ENCODE data around the gene ARMH2. TPM values are rescaled to one million over a fixed set of nuclear protein-coding genes. Genes with fewer than 3 reads are reported as not detected.

Gene ARMH2
- total and polyA plus RNA-seq, 2 experiments from 2014 or later = not detected

- TF ChIP-seq EZH2phosphoT487 (IDR thresholded peaks at IDR 0.05; ENCODE audit: unreplicated experiment) = no peak
- no peak for TF ChIP-seq NANOG (IDR thresholded peaks at IDR 0.05; ENCODE audit: borderline replicate concordance)
- TF ChIP-seq CTCF (conservative IDR thresholded peaks at IDR 0.05; ENCODE audit: low read depth in 2 of 2) = no peak
Measured at GRCh38 chr6:24823185-24823584, 24.5 kb upstream of the ARMH2 start.

DNA sequence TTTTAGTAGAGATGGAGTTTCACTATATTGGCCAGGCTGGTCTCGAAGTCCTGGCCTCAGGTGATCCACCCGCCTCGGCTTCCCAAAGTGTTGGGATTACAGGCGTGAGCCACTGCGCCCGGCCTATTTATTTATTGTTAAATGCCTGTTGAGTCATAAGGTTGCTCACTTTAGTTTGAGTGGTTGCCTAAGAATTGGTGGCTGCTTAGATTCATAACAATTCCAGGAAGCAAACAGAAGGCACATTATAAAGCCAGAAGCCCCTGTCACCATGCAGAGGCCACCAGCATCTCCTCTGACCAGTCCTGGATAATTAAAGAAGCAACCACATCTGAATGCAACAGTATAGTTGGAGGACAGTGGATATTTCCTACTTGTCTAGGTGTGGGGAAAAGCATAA is 24.0 kb upstream of the ARMH2 start:
- Mint-ChIP-seq H3K27ac (no peak overlapping the region), H3K4me3 (no peak overlapping the region), H3K36me3 (ENCODE audit: low read depth) (peaks cover 3% of the 10 kb centered on the region; the same call in 1 of the 3 replicates), H3K27me3 (ENCODE audit: insufficient read depth, low read depth, poor library complexity) (no peaks in the 10 kb centered on the region), H3K4me1 (no peaks in the 10 kb centered on the region; the same call in 2 of the 3 replicates), H3K9me3 (no peaks in the 10 kb centered on the region)
- H3K27me3 ChIP-seq (ENCODE audit: insufficient read depth) = no peaks in the 10 kb centered on the region
- H3K4me1 ChIP-seq (ENCODE audit: insufficient read depth) = no peaks in the 10 kb centered on the region; the same call in 1 of the 2 replicates
- no peak overlapping the region for H3K27ac ChIP-seq (ENCODE audit: low read depth)
- H4K20me1 ChIP-seq (replicated peaks; ENCODE audit: insufficient read depth) = no peaks in the 10 kb centered on the region
- peaks cover 5% of the 10 kb centered on the region; the same call in 1 of the 2 replicates for H3K36me3 ChIP-seq (ENCODE audit: insufficient read depth)
- H3K4me2 ChIP-seq = no peak overlapping the region
- H3K4me3 ChIP-seq = no peak overlapping the region
- H3K9me2 ChIP-seq (ENCODE audit: insufficient read depth) = no peaks in the 10 kb centered on the region
- no peak overlapping the region for H2AFZ ChIP-seq
- H3K79me2 ChIP-seq (replicated peaks; ENCODE audit: insufficient read depth) = no peaks in the 10 kb centered on the region
- ATAC-seq (no peak), DNase-seq (ENCODE audit: low spot score) (no peak)
- H3F3A ChIP-seq (replicated peaks; ENCODE audit: low read depth) = no peaks in the 10 kb centered on the region
- no peak for TF ChIP-seq NANOG (IDR thresholded peaks at IDR 0.05; ENCODE audit: borderline replicate concordance)
- TF ChIP-seq, protein P1, sequence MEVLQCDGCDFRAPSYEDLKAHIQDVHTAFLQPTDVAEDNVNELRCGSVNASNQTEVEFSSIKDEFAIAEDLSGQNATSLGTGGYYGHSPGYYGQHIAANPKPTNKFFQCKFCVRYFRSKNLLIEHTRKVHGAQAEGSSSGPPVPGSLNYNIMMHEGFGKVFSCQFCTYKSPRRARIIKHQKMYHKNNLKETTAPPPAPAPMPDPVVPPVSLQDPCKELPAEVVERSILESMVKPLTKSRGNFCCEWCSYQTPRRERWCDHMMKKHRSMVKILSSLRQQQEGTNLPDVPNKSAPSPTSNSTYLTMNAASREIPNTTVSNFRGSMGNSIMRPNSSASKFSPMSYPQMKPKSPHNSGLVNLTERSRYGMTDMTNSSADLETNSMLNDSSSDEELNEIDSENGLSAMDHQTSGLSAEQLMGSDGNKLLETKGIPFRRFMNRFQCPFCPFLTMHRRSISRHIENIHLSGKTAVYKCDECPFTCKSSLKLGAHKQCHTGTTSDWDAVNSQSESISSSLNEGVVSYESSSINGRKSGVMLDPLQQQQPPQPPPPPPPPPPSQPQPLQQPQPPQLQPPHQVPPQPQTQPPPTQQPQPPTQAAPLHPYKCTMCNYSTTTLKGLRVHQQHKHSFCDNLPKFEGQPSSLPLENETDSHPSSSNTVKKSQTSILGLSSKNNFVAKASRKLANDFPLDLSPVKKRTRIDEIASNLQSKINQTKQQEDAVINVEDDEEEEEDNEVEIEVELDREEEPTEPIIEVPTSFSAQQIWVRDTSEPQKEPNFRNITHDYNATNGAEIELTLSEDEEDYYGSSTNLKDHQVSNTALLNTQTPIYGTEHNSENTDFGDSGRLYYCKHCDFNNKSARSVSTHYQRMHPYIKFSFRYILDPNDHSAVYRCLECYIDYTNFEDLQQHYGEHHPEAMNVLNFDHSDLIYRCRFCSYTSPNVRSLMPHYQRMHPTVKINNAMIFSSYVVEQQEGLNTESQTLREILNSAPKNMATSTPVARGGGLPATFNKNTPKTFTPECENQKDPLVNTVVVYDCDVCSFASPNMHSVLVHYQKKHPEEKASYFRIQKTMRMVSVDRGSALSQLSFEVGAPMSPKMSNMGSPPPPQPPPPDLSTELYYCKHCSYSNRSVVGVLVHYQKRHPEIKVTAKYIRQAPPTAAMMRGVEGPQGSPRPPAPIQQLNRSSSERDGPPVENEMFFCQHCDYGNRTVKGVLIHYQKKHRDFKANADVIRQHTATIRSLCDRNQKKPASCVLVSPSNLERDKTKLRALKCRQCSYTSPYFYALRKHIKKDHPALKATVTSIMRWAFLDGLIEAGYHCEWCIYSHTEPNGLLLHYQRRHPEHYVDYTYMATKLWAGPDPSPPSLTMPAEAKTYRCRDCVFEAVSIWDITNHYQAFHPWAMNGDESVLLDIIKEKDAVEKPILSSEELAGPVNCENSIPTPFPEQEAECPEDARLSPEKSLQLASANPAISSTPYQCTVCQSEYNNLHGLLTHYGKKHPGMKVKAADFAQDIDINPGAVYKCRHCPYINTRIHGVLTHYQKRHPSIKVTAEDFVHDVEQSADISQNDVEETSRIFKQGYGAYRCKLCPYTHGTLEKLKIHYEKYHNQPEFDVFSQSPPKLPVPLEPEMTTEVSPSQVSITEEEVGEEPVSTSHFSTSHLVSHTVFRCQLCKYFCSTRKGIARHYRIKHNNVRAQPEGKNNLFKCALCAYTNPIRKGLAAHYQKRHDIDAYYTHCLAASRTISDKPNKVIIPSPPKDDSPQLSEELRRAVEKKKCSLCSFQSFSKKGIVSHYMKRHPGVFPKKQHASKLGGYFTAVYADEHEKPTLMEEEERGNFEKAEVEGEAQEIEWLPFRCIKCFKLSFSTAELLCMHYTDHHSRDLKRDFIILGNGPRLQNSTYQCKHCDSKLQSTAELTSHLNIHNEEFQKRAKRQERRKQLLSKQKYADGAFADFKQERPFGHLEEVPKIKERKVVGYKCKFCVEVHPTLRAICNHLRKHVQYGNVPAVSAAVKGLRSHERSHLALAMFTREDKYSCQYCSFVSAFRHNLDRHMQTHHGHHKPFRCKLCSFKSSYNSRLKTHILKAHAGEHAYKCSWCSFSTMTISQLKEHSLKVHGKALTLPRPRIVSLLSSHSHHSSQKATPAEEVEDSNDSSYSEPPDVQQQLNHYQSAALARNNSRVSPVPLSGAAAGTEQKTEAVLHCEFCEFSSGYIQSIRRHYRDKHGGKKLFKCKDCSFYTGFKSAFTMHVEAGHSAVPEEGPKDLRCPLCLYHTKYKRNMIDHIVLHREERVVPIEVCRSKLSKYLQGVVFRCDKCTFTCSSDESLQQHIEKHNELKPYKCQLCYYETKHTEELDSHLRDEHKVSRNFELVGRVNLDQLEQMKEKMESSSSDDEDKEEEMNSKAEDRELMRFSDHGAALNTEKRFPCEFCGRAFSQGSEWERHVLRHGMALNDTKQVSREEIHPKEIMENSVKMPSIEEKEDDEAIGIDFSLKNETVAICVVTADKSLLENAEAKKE (CRISPR knock-in tag; IDR thresholded peaks at IDR 0.05) = no peak
- no peak for TF ChIP-seq POLR2AphosphoS5 (IDR thresholded peaks at IDR 0.05; ENCODE audit: low read depth)

More at GRCh38 chr6:24823185-24823584, 24.5 kb upstream of the ARMH2 start:
- Mint-ChIP-seq H3K9me3 (no peaks in the 10 kb centered on the region), H3K4me3 (no peak overlapping the region), H3K4me1 (no peaks in the 10 kb centered on the region; the same call in 2 of the 3 replicates), H3K27me3 (ENCODE audit: insufficient read depth, low read depth, poor library complexity) (peaks cover 2% of the 10 kb centered on the region), H3K36me3 (ENCODE audit: low read depth) (peaks cover 3% of the 10 kb centered on the region; the same call in 1 of the 3 replicates), H3K27ac (no peak overlapping the region)
- no peaks in the 10 kb centered on the region; the same call in 1 of the 2 replicates for H3K4me1 ChIP-seq (ENCODE audit: insufficient read depth)
- DNase-seq (ENCODE audit: low spot score) = no peak
- ATAC-seq = no peak
- no peak overlapping the region for H3K4me3 ChIP-seq
- no peaks in the 10 kb centered on the region for H3K9me2 ChIP-seq (ENCODE audit: insufficient read depth)
- H4K20me1 ChIP-seq (replicated peaks; ENCODE audit: insufficient read depth) = no peaks in the 10 kb centered on the region
- no peaks in the 10 kb centered on the region for H3K79me2 ChIP-seq (replicated peaks; ENCODE audit: insufficient read depth)
- no peak overlapping the region for H3K4me2 ChIP-seq
- no peaks in the 10 kb centered on the region for H3F3A ChIP-seq (replicated peaks; ENCODE audit: low read depth)
- H2AFZ ChIP-seq = no peak overlapping the region
- peaks cover 5% of the 10 kb centered on the region; the same call in 1 of the 2 replicates for H3K36me3 ChIP-seq (ENCODE audit: insufficient read depth)
- no peaks in the 10 kb centered on the region for H3K27me3 ChIP-seq (ENCODE audit: insufficient read depth)
- no peak overlapping the region for H3K27ac ChIP-seq (ENCODE audit: low read depth)

Data from GM23338 (cell line).